Natural killer cell treated with Interleukin-12 subunit alpha and Interleukin-12 subunit beta and Interleukin-15 and Interleukin-18, amount 100 ng/mL, for 72 hours (primary cell): ENCODE measurements around the gene DAZ1. TPM values are rescaled to one million over a fixed set of nuclear protein-coding genes. Genes with fewer than 3 reads are reported as not detected.
"Not testable (repeated sequence)": the region's sequence is repeated elsewhere in the genome, so short reads cannot be mapped to it uniquely, and the experiment has no call there.

Experiments used
- ATAC-seq, 2 donors: fragments of 150-1000 bp; cut with Tn5 transposase in 1 of 2; sonication (Bioruptor Pico), chemical (Tn5 transposase) in 1 of 2; 2 replicates each; pipeline ENCODE4 v1.10.0; 2021
- DNase-seq: peaks from one replicate; pipeline ENCODE4 v3.0.0; 2022; ENCODE audit warnings: low spot score
- H3K27ac Mint-ChIP-seq, 2 donors: 1 replicate in 1 of 2; 2 replicates in 1 of 2; pipeline ENCODE4 v1.8.0; 2022; ENCODE audit warnings: mixed read lengths in 2 of 2, mild to moderate bottlenecking in 1 of 2, moderate library complexity in 1 of 2
- H3K27me3 Mint-ChIP-seq, 2 donors: 1 replicate in 1 of 2; 2 replicates in 1 of 2; pipeline ENCODE4 v1.8.0; 2022; ENCODE audit warnings: mixed read lengths in 2 of 2
- H3K36me3 Mint-ChIP-seq: one replicate; pipeline ENCODE4 v1.8.0; 2022; ENCODE audit warnings: mixed read lengths
- H3K4me1 Mint-ChIP-seq, 2 donors: 1 replicate in 1 of 2; 2 replicates in 1 of 2; pipeline ENCODE4 v1.8.0; 2022; ENCODE audit warnings: low read depth in 2 of 2, mixed read lengths in 2 of 2, mild to moderate bottlenecking in 1 of 2
- H3K4me3 Mint-ChIP-seq: one replicate; pipeline ENCODE4 v1.8.0; 2022; ENCODE audit warnings: mixed read lengths
- H3K9me3 Mint-ChIP-seq: 2 replicates; pipeline ENCODE4 v1.8.0; 2022; ENCODE audit warnings: mixed read lengths
- total RNA-seq, 2 donors: library from RNA; stranded (reverse); gene quantifications; one replicate each; pipeline ENCODE4 v1.2.3, GENCODE V29; 2022

The DAZ1 gene
- not detected for total RNA-seq

GRCh38 chrY:23198908-23199307, at the start of gene DAZ1:
Gene DAZ1 (minus strand): TSS chrY:23199008. CDS start chrY:23198800, 208 bp downstream.
- not testable (repeated sequence) for H3K27ac Mint-ChIP-seq, ATAC-seq, H3K27me3 Mint-ChIP-seq, H3K4me1 Mint-ChIP-seq, H3K36me3 Mint-ChIP-seq, H3K4me3 Mint-ChIP-seq, DNase-seq, H3K9me3 Mint-ChIP-seq

GRCh38 chrY:23219233-23219632, 20.4 kb upstream of the DAZ1 start, which contains the start of gene DAZ2:
Gene DAZ2 (plus strand): TSS chrY:23219533. CDS start chrY:23219741, 208 bp downstream.
- DNase-seq, H3K27ac Mint-ChIP-seq, H3K27me3 Mint-ChIP-seq, H3K4me3 Mint-ChIP-seq, H3K36me3 Mint-ChIP-seq, H3K4me1 Mint-ChIP-seq, ATAC-seq, H3K9me3 Mint-ChIP-seq: not testable (repeated sequence)

- H3K9me3 Mint-ChIP-seq, H3K27ac Mint-ChIP-seq, H3K27me3 Mint-ChIP-seq, ATAC-seq, DNase-seq, H3K4me3 Mint-ChIP-seq, H3K36me3 Mint-ChIP-seq, H3K4me1 Mint-ChIP-seq: not testable (repeated sequence)
These were observed 11.9 kb upstream of the DAZ1 start for GRCh38 chrY:23210681-23211080.

- H3K4me1 Mint-ChIP-seq, H3K36me3 Mint-ChIP-seq, DNase-seq, H3K27ac Mint-ChIP-seq, H3K4me3 Mint-ChIP-seq, H3K9me3 Mint-ChIP-seq, ATAC-seq, H3K27me3 Mint-ChIP-seq: not testable (repeated sequence)
These were observed 11.1 kb upstream of the DAZ1 start for GRCh38 chrY:23209802-23210495.

DNA sequence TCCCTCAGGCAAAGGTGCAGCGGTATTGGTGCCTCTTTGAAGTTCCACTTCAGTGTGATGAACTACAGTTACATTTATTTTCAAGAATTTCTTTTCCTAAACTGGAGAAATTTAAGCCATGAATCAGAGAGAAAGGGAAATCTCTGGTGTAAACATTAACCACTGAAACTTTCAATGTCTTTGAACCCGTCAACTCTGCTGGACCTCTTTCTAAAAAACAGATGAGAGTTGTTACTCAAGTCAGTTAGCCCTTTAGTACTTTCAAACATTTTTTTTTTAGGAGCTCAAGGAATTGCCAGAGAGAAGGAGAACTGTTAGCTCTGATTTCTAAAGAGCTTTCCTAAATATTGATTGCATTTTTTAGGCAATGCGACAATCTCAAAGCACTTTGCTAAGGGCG, 8.6 kb upstream of the DAZ1 start:
- H3K4me3 Mint-ChIP-seq, DNase-seq, H3K27ac Mint-ChIP-seq, H3K4me1 Mint-ChIP-seq, H3K9me3 Mint-ChIP-seq, H3K27me3 Mint-ChIP-seq, ATAC-seq, H3K36me3 Mint-ChIP-seq: not testable (repeated sequence)

Other genes with a start within 250 kb of the DAZ1 start
- gene BPY2, start 214.7 kb downstream of the DAZ1 start, total RNA-seq = not detected
- not detected for gene DAZ2, start 20.5 kb upstream of the DAZ1 start, total RNA-seq